Pancreas (tissue), 10 donors: ENCODE data around the gene STX18. TPM values are rescaled to one million over a fixed set of nuclear protein-coding genes. Genes with fewer than 3 reads are reported as not detected.

Source experiments
- ATAC-seq, 4 donors: fragments of 200-7000 bp; cut with Tn5 transposase; one replicate each; pipeline versions ENCODE4 v1.8.0 to v1.9.1; 2020; ENCODE audit warnings: mild to moderate bottlenecking in 4 of 4, moderate library complexity in 4 of 4
- DNase-seq, 6 donors: peaks; one replicate each; pipeline ENCODE4 v3.0.0-alpha.2; 2020
- FAIRE-seq: peaks from 2 replicates; lab custom pipeline; 2012; peaks lifted over from hg19 to GRCh38; lab: Jason Lieb, UNC
- H3K27ac ChIP-seq, 4 donors: fragments of 200-600 bp; sonication (generic); 1 replicate in 3 of 4; 2 replicates in 1 of 4; pipeline versions ENCODE4 v1.5.0 to v1.8.0; 2020
- H3K27me3 ChIP-seq, 4 donors: fragments of 200-600 bp; one replicate each; pipeline ENCODE4 v1.8.0; 2021
- H3K36me3 ChIP-seq, 3 donors: fragments of 200-600 bp; sonication (generic) in 1 of 3; one replicate each; pipeline versions ENCODE4 v1.5.0 to v1.8.0; 2020 to 2021
- H3K4me1 ChIP-seq, 3 donors: fragments of 200-600 bp; one replicate each; pipeline ENCODE4 v1.8.0; 2021
- H3K4me3 ChIP-seq, 4 donors: fragments of 200-600 bp; sonication (generic) in 2 of 4; one replicate each; pipeline versions ENCODE4 v1.5.0 to v1.8.0; 2020 to 2021
- H3K9me3 ChIP-seq, 4 donors: fragments of 200-600 bp; one replicate each; pipeline ENCODE4 v1.8.0; 2021
- WGBS, 2 donors: extraction: QIAGEN DNeasy Blood & Tissue Kit; methylation state at CpG; one replicate each; pipeline ENCODE4 v1.1.7; 2013; 5-methylcytosine and 5-hydroxymethylcytosine counted together
- intact Hi-C, 3 donors: fragments of 100-400 bp; cut with DNase I; formaldehyde crosslinking; loops; one replicate each; pipeline versions ENCODE4 v1.11.1 to v1.14.2; 2022
- polyA plus RNA-seq, 2 donors: library from polyadenylated mRNA; stranded (reverse); fragments of 200-250 nt; gene quantifications; one replicate each; pipeline ENCODE4 v1.2.3, GENCODE V29; 2013
- total RNA-seq, 6 donors: library from RNA; stranded (reverse); fragmentation: NEBNext Ultra II Directional in 4 of 6; extraction: Animal tissue kit (Norgen Biotek cat#: 25700) in 4 of 6; gene quantifications; one replicate each; pipeline versions ENCODE4 v1.2.1 to v1.2.4, GENCODE V29; 2021 to 2023
- TF ChIP-seq, protein P1 (sequence below), 4 donors: fragments of 200-600 bp; sonication (generic) in 3 of 4; IDR thresholded peaks; one replicate each; pipeline versions ENCODE4 v1.5.0 to v1.8.0; 2021; ENCODE audit warnings: antibody characterized with exemption in 4 of 4
- donor health status: healthy with polysubstance abuse.
- donor health status: DM: no; HTN: no; CAD: no; lungs with moderate emphysema.
- donor health status: DM: no; HTN: no; CAD: no.
- donor health status: control.
- donor health status: control.
- donor health status: Bipolar disorder and iron deficiency.
- donor health status: DM: yes; HTN: yes; CAD: no.
- donor health status: DM: no; HTN: no; CAD: no.
- donor health status: DM: no; HTN: no; CAD: no.
- donor health status: DM: yes; HTN: yes; CAD: no.

STX18 gene
- total and polyA plus RNA-seq, 8 donors: 13.6 to 35.9 (median 19.0) TPM

DNA sequence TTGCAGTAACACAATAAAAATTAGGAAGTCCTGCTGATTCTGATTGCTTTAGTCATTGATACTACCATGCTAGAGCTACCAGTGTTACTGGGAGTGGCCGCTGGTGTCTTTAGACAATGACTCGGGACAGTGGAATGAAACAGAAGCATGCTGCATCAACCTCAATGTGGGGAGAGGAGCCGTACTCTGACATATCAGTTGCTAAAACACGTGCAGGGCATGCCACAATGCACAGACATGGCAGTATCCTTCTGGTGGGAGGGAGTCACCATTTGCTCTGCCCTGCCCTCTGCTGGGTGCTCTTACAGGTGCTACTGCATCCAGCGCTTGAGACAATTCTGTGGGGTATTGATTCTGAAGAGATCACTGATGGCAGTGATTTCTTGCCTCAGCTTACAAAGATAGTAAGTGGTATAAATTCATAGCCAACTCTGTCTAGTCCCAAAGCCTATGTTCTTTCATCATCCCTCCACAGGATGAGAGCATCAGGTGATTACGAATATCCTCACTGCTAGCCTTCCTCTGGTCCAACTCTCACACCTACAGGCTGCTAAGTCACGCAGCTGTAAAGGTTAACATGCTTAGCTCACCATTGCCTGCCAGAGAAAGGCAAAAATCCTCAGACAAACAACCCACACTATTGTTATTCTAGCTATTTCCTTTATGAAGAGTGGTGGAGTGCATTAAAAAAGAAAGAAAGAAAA, 111.2 kb downstream of the STX18 start:
- intact Hi-C loops: no loop called here
- TF ChIP-seq, protein P1, sequence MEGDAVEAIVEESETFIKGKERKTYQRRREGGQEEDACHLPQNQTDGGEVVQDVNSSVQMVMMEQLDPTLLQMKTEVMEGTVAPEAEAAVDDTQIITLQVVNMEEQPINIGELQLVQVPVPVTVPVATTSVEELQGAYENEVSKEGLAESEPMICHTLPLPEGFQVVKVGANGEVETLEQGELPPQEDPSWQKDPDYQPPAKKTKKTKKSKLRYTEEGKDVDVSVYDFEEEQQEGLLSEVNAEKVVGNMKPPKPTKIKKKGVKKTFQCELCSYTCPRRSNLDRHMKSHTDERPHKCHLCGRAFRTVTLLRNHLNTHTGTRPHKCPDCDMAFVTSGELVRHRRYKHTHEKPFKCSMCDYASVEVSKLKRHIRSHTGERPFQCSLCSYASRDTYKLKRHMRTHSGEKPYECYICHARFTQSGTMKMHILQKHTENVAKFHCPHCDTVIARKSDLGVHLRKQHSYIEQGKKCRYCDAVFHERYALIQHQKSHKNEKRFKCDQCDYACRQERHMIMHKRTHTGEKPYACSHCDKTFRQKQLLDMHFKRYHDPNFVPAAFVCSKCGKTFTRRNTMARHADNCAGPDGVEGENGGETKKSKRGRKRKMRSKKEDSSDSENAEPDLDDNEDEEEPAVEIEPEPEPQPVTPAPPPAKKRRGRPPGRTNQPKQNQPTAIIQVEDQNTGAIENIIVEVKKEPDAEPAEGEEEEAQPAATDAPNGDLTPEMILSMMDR (IDR thresholded peaks at IDR 0.05): peak in 1 of 4 donors; percentile 27
- peak in 3 of 4 donors; percentile 78 to 80 (median 78) for ATAC-seq
- Histone ChIP-seq H3K27ac (no peak overlapping the region), H3K4me1 (no peaks in the 10 kb centered on the region), H3K9me3 (no peaks in the 10 kb centered on the region), H3K4me3 (no peak overlapping the region), H3K36me3 (peaks cover 0 to 25% (median 3%) of the 10 kb centered on the region in 3 donors), H3K27me3 (no peaks in the 10 kb centered on the region)
- no peak for DNase-seq
- 76 to 79% methylated on average over 7 of the region's 7 CpGs for WGBS, 2 donors
- FAIRE-seq: no peak

DNA sequence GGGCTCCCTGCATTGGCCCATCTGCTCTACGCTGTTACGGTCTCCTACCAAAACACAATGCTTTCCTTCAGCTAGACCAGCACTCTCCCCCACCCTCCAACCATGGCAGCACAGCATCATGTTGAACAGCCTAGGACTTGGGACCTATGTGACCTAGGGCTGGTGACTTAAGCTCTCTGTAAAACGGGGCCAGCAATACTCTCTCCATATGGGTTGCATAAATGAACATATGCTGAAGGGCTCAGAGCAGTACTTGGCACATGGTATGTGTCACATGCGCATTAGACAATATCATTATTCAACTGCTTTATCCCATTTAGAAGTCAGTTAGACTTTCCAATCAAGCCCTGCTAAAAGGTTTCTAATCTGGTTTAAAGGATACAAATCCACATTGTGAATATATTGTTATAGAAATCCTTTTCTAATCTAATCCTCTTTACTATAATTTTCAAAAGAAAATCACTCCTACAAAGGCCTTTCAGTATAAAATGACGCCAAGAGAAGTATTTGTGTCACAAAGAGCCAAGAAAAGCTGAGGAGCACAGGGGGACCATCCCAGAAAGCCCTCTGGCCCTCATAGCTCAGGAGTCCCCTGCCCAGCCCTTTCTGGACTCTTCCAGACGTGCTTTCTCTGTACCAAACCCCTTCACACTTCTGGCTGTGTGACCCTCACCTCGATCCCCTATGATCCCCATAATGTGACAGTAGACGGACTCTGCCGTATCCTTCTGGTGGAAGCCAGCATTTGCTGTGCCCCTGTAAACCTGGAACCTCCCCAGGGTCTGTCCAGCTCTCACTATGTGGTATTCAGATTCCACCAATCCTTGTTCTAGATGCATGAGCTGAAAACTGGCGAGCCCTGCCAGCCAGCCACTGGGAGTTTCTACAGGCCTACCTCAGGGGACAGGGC, 112.6 kb downstream of the STX18 start:
- no peaks in the 10 kb centered on the region for H3K4me1 ChIP-seq
- intact Hi-C loops: no loop called here
- 91 to 94% methylated on average over 10 of the region's 10 CpGs for WGBS, 2 donors
- ATAC-seq (no peak), DNase-seq (no peak), FAIRE-seq (no peak)
- TF ChIP-seq, protein P1 (IDR thresholded peaks at IDR 0.05): no peak
- no peaks in the 10 kb centered on the region for H3K27me3 ChIP-seq
- no peak overlapping the region for H3K4me3 ChIP-seq
- H3K27ac ChIP-seq: no peak overlapping the region
- H3K36me3 ChIP-seq: peaks cover 0 to 21% (median 0%) of the 10 kb centered on the region in 3 donors
- no peaks in the 10 kb centered on the region for H3K9me3 ChIP-seq

DNA sequence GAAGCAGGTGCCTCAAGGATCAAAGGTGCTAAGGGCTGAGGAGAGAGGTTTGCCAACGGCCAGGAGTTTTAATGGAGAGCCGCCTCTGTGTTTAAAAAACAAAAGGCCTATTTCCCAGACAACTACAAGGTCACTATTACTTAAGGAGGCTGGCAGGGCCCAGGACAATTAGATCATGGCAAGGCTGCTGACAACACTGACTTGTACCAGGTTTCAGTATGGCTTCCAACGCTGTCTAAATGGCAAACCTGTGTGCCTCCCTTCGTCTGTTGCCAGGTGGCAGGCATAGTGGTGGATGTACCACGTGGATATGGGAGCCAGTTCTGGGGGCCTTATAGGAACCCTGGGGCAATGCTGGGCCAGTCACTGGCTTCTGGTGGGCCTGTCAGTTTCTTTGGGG, 114.0 kb downstream of the STX18 start:
- Histone ChIP-seq H3K4me1 (no peaks in the 10 kb centered on the region), H3K27ac (no peak overlapping the region), H3K27me3 (no peaks in the 10 kb centered on the region), H3K36me3 (peaks cover 0 to 28% (median 4%) of the 10 kb centered on the region in 3 donors), H3K4me3 (no peak overlapping the region), H3K9me3 (no peaks in the 10 kb centered on the region)
- 79% methylated on average over 5 of the region's 5 CpGs for WGBS, 2 donors
- ATAC-seq (no peak), DNase-seq (no peak), FAIRE-seq (no peak)
- intact Hi-C loops: no loop called here
- TF ChIP-seq, protein P1 (IDR thresholded peaks at IDR 0.05): no peak

DNA sequence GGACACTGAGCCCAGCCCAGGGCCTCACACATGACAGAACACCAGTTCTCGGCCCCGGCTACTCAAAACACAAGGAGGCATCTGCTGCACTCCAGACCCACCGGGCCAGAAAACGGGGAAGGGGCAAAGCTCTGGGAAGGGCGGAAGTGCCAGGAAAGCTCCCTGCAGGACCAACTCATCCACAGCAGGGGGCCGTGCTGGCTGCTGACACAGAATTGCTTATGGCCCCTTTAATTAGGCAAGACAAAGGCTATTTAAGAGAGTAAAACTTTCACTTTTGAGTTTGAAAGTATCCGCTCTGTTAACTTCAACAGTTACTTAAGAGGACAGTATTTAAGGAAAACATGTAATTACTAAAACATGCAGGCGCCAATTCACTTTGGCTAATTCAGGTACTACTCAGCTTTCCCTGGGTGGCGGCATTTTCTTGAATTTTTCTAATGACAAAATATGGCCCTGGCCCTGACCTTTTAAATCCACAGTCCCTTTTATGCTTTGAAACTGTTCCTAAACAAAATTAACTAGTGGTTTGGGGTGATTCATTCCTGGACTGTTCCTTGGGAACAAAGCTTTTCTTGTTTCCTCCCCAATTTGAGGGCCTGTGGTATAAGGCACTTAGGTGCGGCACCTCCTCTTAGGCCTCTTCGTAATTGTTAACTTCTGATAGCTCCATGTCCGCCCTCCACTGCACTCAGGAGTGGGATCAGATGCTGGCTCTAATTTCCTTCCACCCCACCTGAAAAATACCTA, 114.6 kb downstream of the STX18 start:
- FAIRE-seq (no peak), DNase-seq (no peak), ATAC-seq (no peak)
- Histone ChIP-seq H3K36me3 (peaks cover 0 to 27% (median 4%) of the 10 kb centered on the region in 3 donors), H3K27me3 (no peaks in the 10 kb centered on the region), H3K4me1 (no peaks in the 10 kb centered on the region), H3K27ac (no peak overlapping the region), H3K9me3 (no peaks in the 10 kb centered on the region), H3K4me3 (no peak overlapping the region)
- 91 to 93% methylated on average over 12 of the region's 12 CpGs for WGBS, 2 donors
- intact Hi-C loops: no loop called here
- TF ChIP-seq, protein P1 (IDR thresholded peaks at IDR 0.05): no peak
